ENCODE results near the gene UFM1. TPM values are rescaled to one million over a fixed set of nuclear protein-coding genes. Genes with fewer than 3 reads are reported as not detected.
"Not testable (repeated sequence)": the region's sequence is repeated elsewhere in the genome, so short reads cannot be mapped to it uniquely, and the experiment has no call there.

UFM1 gene
- polyA plus RNA-seq, 12 donors = 46.6 to 80.6 (median 67.2) TPM; not detected in 1

- no peak for DNase-seq
Observed at GRCh38 chr13:38361542-38362262, 12.1 kb downstream of the UFM1 start.

GRCh38 chr13:38363219-38363618, 13.6 kb downstream of the UFM1 start:
- DNase-seq = no peak

- DNase-seq = not testable (repeated sequence)
Observed at GRCh38 chr13:38363746-38364145, 14.1 kb downstream of the UFM1 start.

GRCh38 chr13:38365661-38366060, 16.0 kb downstream of the UFM1 start:
- no peak for DNase-seq

- DNase-seq = no peak
Observed at GRCh38 chr13:38366954-38367645, 17.4 kb downstream of the UFM1 start.

- DNase-seq = no peak
Observed at GRCh38 chr13:38369058-38369457, 19.4 kb downstream of the UFM1 start.

- DNase-seq = not testable (repeated sequence)
Observed at GRCh38 chr13:38370096-38370495, 20.4 kb downstream of the UFM1 start.

- no peak for DNase-seq
Observed at GRCh38 chr13:38372820-38373383, 23.3 kb downstream of the UFM1 start.

- DNase-seq = no peak
Observed at GRCh38 chr13:38376546-38376945, 26.9 kb downstream of the UFM1 start.

GRCh38 chr13:38381890-38382289, 32.2 kb downstream of the UFM1 start:
- peak; percentile 63 for DNase-seq

- no peak for DNase-seq
Observed at GRCh38 chr13:38382946-38383345, 33.3 kb downstream of the UFM1 start.

GRCh38 chr13:38384171-38384570, 34.5 kb downstream of the UFM1 start:
- no peak for DNase-seq

GRCh38 chr13:38385153-38385891, 35.7 kb downstream of the UFM1 start:
- DNase-seq = no peak

- DNase-seq = no peak
Observed at GRCh38 chr13:38386421-38386820, 36.8 kb downstream of the UFM1 start.

- DNase-seq = no peak
Observed at GRCh38 chr13:38391341-38391740, 41.7 kb downstream of the UFM1 start.

GRCh38 chr13:38394777-38395496, 45.3 kb downstream of the UFM1 start:
- no peak for DNase-seq

GRCh38 chr13:38395497-38395788, 45.8 kb downstream of the UFM1 start:
- DNase-seq = no peak

- no peak for DNase-seq
Observed at GRCh38 chr13:38398711-38399493, 49.3 kb downstream of the UFM1 start.

GRCh38 chr13:38399535-38399934, 49.9 kb downstream of the UFM1 start:
- no peak for DNase-seq

GRCh38 chr13:38401276-38401675, 51.6 kb downstream of the UFM1 start:
- no peak for DNase-seq

GRCh38 chr13:38405216-38405615, 55.6 kb downstream of the UFM1 start:
- DNase-seq = no peak
